GM12875 (cell line): ENCODE data around the gene KIAA0040.

Experiments used
- H3K4me3 ChIP-seq: one replicate; pipeline ENCODE4 v1.5.1; 2011; ENCODE audit warnings: low read depth, low read length, control low read depth
- TF ChIP-seq, protein P1 (sequence below): IDR thresholded peaks from 2 replicates; pipeline ENCODE4 v1.5.1; 2011; ENCODE audit warnings: low read depth, mild to moderate bottlenecking, control low read depth, inconsistent platforms, low read length, moderate library complexity, borderline replicate concordance; ENCODE audit not compliant: insufficient read depth

The KIAA0040 gene

DNA sequence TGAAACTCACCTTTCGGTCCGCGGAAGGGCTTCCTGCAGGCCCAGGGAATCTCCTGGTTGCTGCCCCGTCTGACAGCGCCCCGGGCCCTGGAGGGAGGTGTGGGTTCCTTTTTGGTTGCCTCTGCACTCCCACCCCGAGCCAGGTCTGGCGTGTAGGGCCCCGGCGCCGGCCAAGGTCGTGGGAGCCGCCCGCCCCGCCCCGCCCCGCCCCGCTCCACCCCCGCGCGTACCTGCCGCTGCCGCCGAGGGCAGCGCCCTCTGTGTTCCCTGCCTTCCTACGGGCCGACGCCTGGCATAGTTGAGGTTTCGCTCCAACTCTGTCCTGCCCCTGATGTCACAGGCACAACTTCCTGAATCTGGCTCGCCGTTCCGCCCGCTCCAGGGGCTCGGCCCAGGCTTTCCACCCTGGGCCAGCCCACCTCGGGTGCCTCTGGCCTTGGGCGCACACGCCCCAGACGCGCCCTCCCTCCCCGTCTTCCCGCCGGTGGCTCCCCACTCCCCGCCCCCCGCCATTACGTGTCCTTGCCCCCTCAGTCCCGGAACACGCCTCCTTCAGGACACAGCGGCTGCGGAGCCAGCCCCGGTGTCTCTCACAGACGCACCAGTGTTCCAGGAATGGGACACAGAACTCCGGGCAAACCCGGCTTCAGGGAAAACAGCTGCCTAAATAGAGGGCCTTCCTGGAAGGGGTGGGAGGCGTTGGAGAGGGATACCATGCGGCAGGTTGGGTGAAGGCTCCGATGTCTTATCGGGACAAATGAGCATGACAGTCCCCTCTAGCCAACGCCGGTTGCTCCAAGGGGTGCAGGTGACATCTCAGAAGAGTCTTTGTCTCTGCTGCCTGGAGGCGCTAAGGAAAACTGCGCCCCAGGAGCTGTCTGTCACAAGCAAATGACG lies at the start of gene KIAA0040:
Gene KIAA0040, minus strand, starts transcription at position 147 of the 897 bp plus-strand sequence. CDS start 31,763 bp downstream, outside the sequence.
- H3K4me3 ChIP-seq: peak within 1 kb of the TSS; percentile 58
- TF ChIP-seq, protein P1, sequence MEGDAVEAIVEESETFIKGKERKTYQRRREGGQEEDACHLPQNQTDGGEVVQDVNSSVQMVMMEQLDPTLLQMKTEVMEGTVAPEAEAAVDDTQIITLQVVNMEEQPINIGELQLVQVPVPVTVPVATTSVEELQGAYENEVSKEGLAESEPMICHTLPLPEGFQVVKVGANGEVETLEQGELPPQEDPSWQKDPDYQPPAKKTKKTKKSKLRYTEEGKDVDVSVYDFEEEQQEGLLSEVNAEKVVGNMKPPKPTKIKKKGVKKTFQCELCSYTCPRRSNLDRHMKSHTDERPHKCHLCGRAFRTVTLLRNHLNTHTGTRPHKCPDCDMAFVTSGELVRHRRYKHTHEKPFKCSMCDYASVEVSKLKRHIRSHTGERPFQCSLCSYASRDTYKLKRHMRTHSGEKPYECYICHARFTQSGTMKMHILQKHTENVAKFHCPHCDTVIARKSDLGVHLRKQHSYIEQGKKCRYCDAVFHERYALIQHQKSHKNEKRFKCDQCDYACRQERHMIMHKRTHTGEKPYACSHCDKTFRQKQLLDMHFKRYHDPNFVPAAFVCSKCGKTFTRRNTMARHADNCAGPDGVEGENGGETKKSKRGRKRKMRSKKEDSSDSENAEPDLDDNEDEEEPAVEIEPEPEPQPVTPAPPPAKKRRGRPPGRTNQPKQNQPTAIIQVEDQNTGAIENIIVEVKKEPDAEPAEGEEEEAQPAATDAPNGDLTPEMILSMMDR: no peak

DNA sequence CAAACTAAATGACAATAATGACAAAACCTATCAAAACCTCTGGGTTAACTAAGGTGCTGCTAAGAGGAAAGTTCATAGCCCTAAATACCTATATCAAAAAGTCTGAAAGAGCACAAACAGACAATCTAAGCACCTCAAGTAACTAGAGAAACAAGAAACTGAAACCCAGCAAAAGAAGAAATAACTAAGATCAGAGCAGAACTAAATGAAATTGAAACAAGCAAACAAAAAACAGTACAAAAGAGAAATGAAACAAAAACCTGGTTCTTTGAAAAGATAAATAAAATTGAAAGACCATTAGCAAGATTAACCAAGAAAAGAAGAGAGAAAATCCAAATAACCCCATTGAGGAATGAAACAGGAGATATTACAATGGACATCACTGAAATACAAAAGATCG lies 44.8 kb upstream of the KIAA0040 start:
- TF ChIP-seq, protein P1: no peak
- H3K4me3 ChIP-seq: no peak overlapping the region

DNA sequence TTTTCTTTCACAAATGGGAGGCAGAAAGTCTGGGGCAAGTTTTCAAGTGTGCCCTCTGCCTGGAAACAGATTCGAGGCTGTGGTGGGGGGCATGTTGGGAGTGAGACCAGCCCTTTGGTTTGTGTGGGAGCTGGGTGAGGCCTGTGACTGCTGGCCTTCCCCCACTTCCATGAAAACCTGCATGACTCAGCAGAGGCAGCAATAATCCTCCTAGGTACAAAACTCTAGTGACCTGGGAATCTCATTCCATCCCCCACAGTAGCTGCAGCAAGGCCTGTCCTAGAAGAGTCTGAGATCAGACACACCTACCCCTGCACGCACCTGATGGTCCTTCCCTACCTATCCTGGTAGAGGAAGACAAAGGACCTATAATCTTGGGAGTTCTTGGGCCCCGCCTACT lies 42.1 kb upstream of the KIAA0040 start:
- no peak overlapping the region for H3K4me3 ChIP-seq
- TF ChIP-seq, protein P1: no peak

DNA sequence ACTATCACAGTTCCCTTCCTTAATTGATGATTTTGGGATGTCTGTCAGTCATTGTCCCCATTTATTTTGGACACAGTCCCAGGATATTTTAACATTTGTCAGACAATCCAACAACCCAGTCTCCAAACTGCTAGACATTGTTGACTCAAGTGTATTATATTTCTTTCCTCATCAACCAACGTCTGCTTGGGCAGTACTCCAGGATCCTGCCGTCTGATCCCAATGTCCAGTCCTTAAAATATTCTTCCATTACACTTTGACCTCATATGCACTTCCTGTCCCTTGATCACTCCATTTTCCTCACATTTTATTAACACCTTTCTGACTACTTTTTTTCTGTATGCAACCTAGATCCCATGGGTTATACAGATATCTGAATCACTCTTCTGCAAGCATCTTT lies 39.8 kb upstream of the KIAA0040 start:
- TF ChIP-seq, protein P1: no peak
- no peak overlapping the region for H3K4me3 ChIP-seq

DNA sequence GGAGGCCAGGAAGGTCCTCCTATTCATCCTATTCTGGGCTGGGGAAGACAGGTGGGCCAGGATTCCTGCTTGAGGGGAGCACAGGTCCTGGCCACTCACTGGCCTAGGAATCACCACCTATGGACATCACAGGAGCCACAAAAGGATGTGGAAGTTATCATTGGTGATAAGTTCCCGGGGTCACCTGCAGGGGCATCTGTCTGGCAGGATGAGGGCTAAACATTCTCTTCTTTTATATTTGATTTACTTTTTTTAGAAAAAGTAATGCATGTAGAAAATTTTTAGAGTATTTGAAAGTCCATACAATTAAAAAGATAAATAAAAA lies 33.2 kb upstream of the KIAA0040 start:
- no peak overlapping the region for H3K4me3 ChIP-seq
- TF ChIP-seq, protein P1: peak; percentile 40; the same call in 1 of the 2 replicates

DNA sequence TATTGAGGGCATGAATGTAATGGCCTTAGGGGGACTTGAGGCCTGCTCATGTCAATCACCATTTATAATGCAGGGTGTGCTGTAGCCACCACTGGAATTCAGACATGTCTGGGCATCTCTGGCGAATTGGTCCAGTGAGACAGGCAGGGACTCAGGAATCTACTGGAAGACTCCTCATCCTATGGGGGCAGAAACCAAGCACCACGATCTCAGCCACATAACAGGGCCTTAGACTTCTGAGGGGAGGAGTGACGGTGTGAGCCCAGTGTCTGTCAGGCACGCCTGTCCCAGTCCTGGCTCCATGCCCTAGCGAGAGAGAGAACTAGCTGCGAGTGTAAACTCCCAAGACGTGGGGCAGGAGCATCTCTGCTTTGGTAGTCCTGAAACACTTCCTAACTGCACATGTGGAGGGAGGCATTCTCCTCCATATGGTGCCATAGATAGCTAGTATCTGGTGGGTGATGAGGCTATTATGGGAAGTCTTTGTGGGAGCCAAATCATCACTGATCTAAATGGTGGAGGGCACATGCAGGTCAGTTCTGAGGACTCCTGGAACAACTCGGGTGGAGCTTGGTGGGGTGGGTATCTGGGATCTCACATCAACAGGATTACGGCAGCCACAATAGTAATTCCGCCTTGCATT lies 29.8 kb upstream of the KIAA0040 start:
- H3K4me3 ChIP-seq: no peak overlapping the region
- TF ChIP-seq, protein P1: no peak
